Fibroblast of the aortic adventitia (primary cell): ENCODE data around the gene NEURL4. TPM values are rescaled to one million over a fixed set of nuclear protein-coding genes. Genes with fewer than 3 reads are reported as not detected.

Experiments
- DNase-seq: peaks from one replicate; pipeline ENCODE4 v3.0.0-alpha.2; 2010; ENCODE audit warnings: low read depth
- H3K4me3 ChIP-seq: 2 replicates; pipeline ENCODE4 v1.5.1; 2011; ENCODE audit warnings: low read depth, mild to moderate bottlenecking, control low read depth, low read length, moderate library complexity
- CTCF ChIP-seq: IDR thresholded peaks from 2 replicates; pipeline ENCODE4 v1.5.1; 2011; ENCODE audit warnings: mild to moderate bottlenecking, low read length, control low read depth, inconsistent platforms; ENCODE audit not compliant: insufficient read depth
- small RNA-seq: library from RNA; depleted of rRNA; stranded (forward); fragments of <200 nt; gene quantifications from one replicate; pipeline ENCODE3, GENCODE V24; 2012
- total RNA-seq: library from RNA; depleted of rRNA; stranded (reverse); fragments of >200 nt; gene quantifications from 2 replicates; pipeline ENCODE4 v1.2.3, GENCODE V29; 2012; ENCODE audit warnings: low replicate concordance

Gene NEURL4
- total RNA-seq, 1 donor: 17.4 TPM

DNA sequence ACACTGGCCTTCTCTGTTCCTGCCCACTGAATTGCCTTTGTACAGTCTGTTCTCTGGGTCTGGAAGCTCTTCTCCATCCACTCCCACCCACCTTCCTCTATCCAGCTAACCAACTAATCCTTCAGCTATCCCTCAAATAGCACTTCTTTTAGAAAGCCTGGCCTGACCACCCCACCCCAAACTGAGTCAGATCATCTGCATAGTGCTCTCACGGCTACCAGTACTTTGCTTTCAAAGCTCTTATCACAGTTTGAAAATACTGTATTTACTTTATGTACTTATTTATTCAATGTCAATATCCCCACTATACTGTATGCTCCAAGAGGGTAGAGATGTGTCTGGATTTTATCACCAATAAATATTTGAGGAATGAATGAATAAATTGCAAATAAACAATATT, 62.4 kb downstream of the NEURL4 start:
- DNase-seq: no peak
- no peak overlapping the region for H3K4me3 ChIP-seq
- no peak for TF ChIP-seq CTCF

Small RNAs within 50 kb of the gene (small RNA-seq; reads per million reads assigned to genes)
- gene AC026954.2 (not detected), gene RF00019 (not detected)

Other genes with a start within 250 kb of the NEURL4 start
- gene CLEC10A, start 249.1 kb downstream of the NEURL4 start, total RNA-seq: not detected in 2 replicates
- gene ASGR2, start 214.5 kb downstream of the NEURL4 start, total RNA-seq: not detected in 2 replicates
- 0.09 and 2.8 TPM in 2 replicates for gene ASGR1, start 150.0 kb downstream of the NEURL4 start, total RNA-seq
- 2.9 and 11.9 TPM in 2 replicates for gene DLG4, start 109.5 kb downstream of the NEURL4 start, total RNA-seq
- gene ACADVL, start 109.4 kb downstream of the NEURL4 start, total RNA-seq: 136 and 210 TPM in 2 replicates
- gene DVL2, start 94.8 kb downstream of the NEURL4 start, total RNA-seq: 67.7 and 102 TPM in 2 replicates
- 26.7 and 40.3 TPM in 2 replicates for gene PHF23, start 89.9 kb downstream of the NEURL4 start, total RNA-seq
- 293 and 420 TPM in 2 replicates for gene GABARAP, start 86.9 kb downstream of the NEURL4 start, total RNA-seq
- 15.3 and 41.2 TPM in 2 replicates for gene CTDNEP1, start 77.6 kb downstream of the NEURL4 start, total RNA-seq
- gene ELP5, start 77.1 kb downstream of the NEURL4 start, total RNA-seq: 31.6 and 35.6 TPM in 2 replicates
- 3.0 TPM in 1 of 2 replicates, not detected in the other for gene CLDN7, start 66.9 kb downstream of the NEURL4 start, total RNA-seq
- gene SLC2A4, start 47.6 kb downstream of the NEURL4 start, total RNA-seq: 0.18 TPM in 1 of 2 replicates, not detected in the other
- gene YBX2, start 34.7 kb downstream of the NEURL4 start, total RNA-seq: not detected in 2 replicates
- 78.3 and 1,006 TPM in 2 replicates for gene EIF5A, start 21.7 kb downstream of the NEURL4 start, total RNA-seq
- gene GPS2, start 14.0 kb downstream of the NEURL4 start, total RNA-seq: 28.4 and 69.1 TPM in 2 replicates
- 0.72 TPM in 1 of 2 replicates, not detected in the other for gene ACAP1, start 7.2 kb upstream of the NEURL4 start, total RNA-seq
- 6.1 and 6.9 TPM in 2 replicates for gene KCTD11, start 22.8 kb upstream of the NEURL4 start, total RNA-seq
- not detected in 2 replicates for gene TMEM95, start 25.8 kb upstream of the NEURL4 start, total RNA-seq
- under 0.01 TPM in 1 of 2 replicates, not detected in the other for gene TNK1, start 51.8 kb upstream of the NEURL4 start, total RNA-seq
- gene PLSCR3, start 65.2 kb upstream of the NEURL4 start, total RNA-seq: 19.5 and 26.9 TPM in 2 replicates
- 21.7 and 43.7 TPM in 2 replicates for gene TMEM256, start 74.8 kb upstream of the NEURL4 start, total RNA-seq
- 7.0 and 20.3 TPM in 2 replicates for gene NLGN2, start 78.5 kb upstream of the NEURL4 start, total RNA-seq
- gene SPEM1, start 91.0 kb upstream of the NEURL4 start, total RNA-seq: not detected in 2 replicates
- gene SPEM2, start 96.3 kb upstream of the NEURL4 start, total RNA-seq: not detected in 2 replicates
- gene SPEM3, start 99.5 kb upstream of the NEURL4 start, total RNA-seq: 0.25 TPM in 1 of 2 replicates, not detected in the other
- gene TMEM102, start 106.1 kb upstream of the NEURL4 start, total RNA-seq: 1.6 and 2.2 TPM in 2 replicates
- gene FGF11, start 110.2 kb upstream of the NEURL4 start, total RNA-seq: 0.36 and 1.7 TPM in 2 replicates
- 4.7 and 6.1 TPM in 2 replicates for gene CHRNB1, start 115.7 kb upstream of the NEURL4 start, total RNA-seq
- 37.4 and 45.5 TPM in 2 replicates for gene ZBTB4, start 150.3 kb upstream of the NEURL4 start, total RNA-seq
- gene SLC35G6, start 152.1 kb upstream of the NEURL4 start, total RNA-seq: not detected in 2 replicates
- gene POLR2A, start 155.0 kb upstream of the NEURL4 start, total RNA-seq: 72.9 and 74.1 TPM in 2 replicates
- 10.1 and 14.5 TPM in 2 replicates for gene TNFSF12, start 219.7 kb upstream of the NEURL4 start, total RNA-seq
- gene TNFSF13, start 229.4 kb upstream of the NEURL4 start, total RNA-seq: 1.1 and 1.4 TPM in 2 replicates
- gene SENP3, start 232.6 kb upstream of the NEURL4 start, total RNA-seq: 14.6 and 60.4 TPM in 2 replicates